HS-5 (cell line): ENCODE results near the gene PTPN20.
A peak's percentile ranks its signal among the peaks of the same experiment; 100 is the strongest.

Experiments used
- DNase-seq: peaks from one replicate; pipeline ENCODE4 v3.0.0-alpha.2; 2012; ENCODE audit warnings: low read depth

Gene PTPN20

GRCh38 chr10:47022311-47023131 is 111.3 kb downstream of the PTPN20 start:
- DNase-seq: no peak

- DNase-seq: no peak
Measured at GRCh38 chr10:47023237-47024045, 112.2 kb downstream of the PTPN20 start.

GRCh38 chr10:47024046-47024322 is 112.8 kb downstream of the PTPN20 start:
- no peak for DNase-seq

- DNase-seq: no peak
Measured at GRCh38 chr10:47024399-47025252, 113.4 kb downstream of the PTPN20 start.

GRCh38 chr10:47025253-47025539 is 114.0 kb downstream of the PTPN20 start:
- no peak for DNase-seq

GRCh38 chr10:47025540-47026300 is 114.5 kb downstream of the PTPN20 start:
- peak; percentile 28 for DNase-seq

- DNase-seq: no peak
Measured at GRCh38 chr10:47026301-47027107, 115.3 kb downstream of the PTPN20 start.

GRCh38 chr10:47027108-47027783 is 116.0 kb downstream of the PTPN20 start:
- no peak for DNase-seq

- DNase-seq: no peak
Measured at GRCh38 chr10:47027784-47028260, 116.6 kb downstream of the PTPN20 start.

- DNase-seq: no peak
Measured at GRCh38 chr10:47028466-47028865, 117.2 kb downstream of the PTPN20 start.

- DNase-seq: no peak
Measured at GRCh38 chr10:47029181-47030009, 118.2 kb downstream of the PTPN20 start.

GRCh38 chr10:47030191-47030703 is 119.0 kb downstream of the PTPN20 start:
- no peak for DNase-seq

GRCh38 chr10:47031211-47031900 is 120.1 kb downstream of the PTPN20 start:
- DNase-seq: no peak

- DNase-seq: no peak
Measured at GRCh38 chr10:47031901-47032465, 120.8 kb downstream of the PTPN20 start.

- DNase-seq: no peak
Measured at GRCh38 chr10:47033081-47033480, 121.9 kb downstream of the PTPN20 start.

GRCh38 chr10:47033541-47034270 is 122.5 kb downstream of the PTPN20 start:
- DNase-seq: no peak

GRCh38 chr10:47034441-47035051 is 123.3 kb downstream of the PTPN20 start:
- DNase-seq: no peak
